H9 (cell line): ENCODE measurements around the gene PRSS16. TPM values are rescaled to one million over a fixed set of nuclear protein-coding genes. Genes with fewer than 3 reads are reported as not detected.

Source experiments
- DNase-seq: peaks from one replicate; pipeline ENCODE4 v3.0.0-alpha.2; 2017
- H2AFZ ChIP-seq: one replicate; pipeline ENCODE4 v1.6.1; 2013; ENCODE audit warnings: mild to moderate bottlenecking, low read length, control low read depth, moderate library complexity
- H2AK5ac ChIP-seq: 2 replicates; pipeline ENCODE4 v1.6.1; 2013; ENCODE audit warnings: low read length, control low read depth, mixed read lengths; ENCODE audit not compliant: insufficient read length
- H2BK120ac ChIP-seq: one replicate; pipeline ENCODE4 v1.6.1; 2013; ENCODE audit warnings: low read depth, mild to moderate bottlenecking, low read length, control low read depth, inconsistent platforms; ENCODE audit not compliant: poor library complexity, severe bottlenecking
- H2BK12ac ChIP-seq: 2 replicates; pipeline ENCODE4 v1.6.1; 2013; ENCODE audit warnings: low read length, control low read depth, mixed read lengths, low read depth; ENCODE audit not compliant: insufficient read length
- H2BK15ac ChIP-seq: 2 replicates; pipeline ENCODE4 v1.6.1; 2013; ENCODE audit warnings: low read depth, low read length, control low read depth
- H2BK20ac ChIP-seq: one replicate; pipeline ENCODE4 v1.6.1; 2013; ENCODE audit warnings: low read depth, mild to moderate bottlenecking, low read length, control low read depth, inconsistent platforms; ENCODE audit not compliant: poor library complexity, severe bottlenecking
- H2BK5ac ChIP-seq: 2 replicates; pipeline ENCODE4 v1.6.1; 2013; ENCODE audit warnings: low read length, control low read depth, mixed read lengths; ENCODE audit not compliant: insufficient read length
- H3K14ac ChIP-seq: 2 replicates; pipeline ENCODE4 v1.6.1; 2013; ENCODE audit warnings: low read length, control low read depth; ENCODE audit not compliant: insufficient read depth
- H3K18ac ChIP-seq: 2 replicates; pipeline ENCODE4 v1.6.1; 2013; ENCODE audit warnings: low read depth, mild to moderate bottlenecking, mixed read lengths, low read length, control low read depth; ENCODE audit not compliant: insufficient read length
- H3K23ac ChIP-seq: 2 replicates; pipeline ENCODE4 v1.6.1; 2013; ENCODE audit warnings: low read length, control low read depth, mixed read lengths, low read depth; ENCODE audit not compliant: insufficient read length
- H3K23me2 ChIP-seq: 2 replicates; pipeline ENCODE4 v1.6.1; 2013; ENCODE audit warnings: low read depth, mild to moderate bottlenecking, mixed read lengths, low read length, control low read depth; ENCODE audit not compliant: insufficient read length, poor library complexity, severe bottlenecking
- H3K27ac ChIP-seq: 2 replicates; pipeline ENCODE4 v1.5.1; 2013; ENCODE audit warnings: low read length, control low read depth, mixed read lengths, low read depth; ENCODE audit not compliant: insufficient read length
- H3K27me3 ChIP-seq: 2 replicates; pipeline ENCODE4 v1.6.1; 2013; ENCODE audit warnings: low read length, control low read depth, inconsistent platforms; ENCODE audit not compliant: insufficient read depth
- H3K4ac ChIP-seq: 2 replicates; pipeline ENCODE4 v1.6.1; 2013; ENCODE audit warnings: low read depth, mild to moderate bottlenecking, control low read depth, inconsistent platforms, low read length, moderate library complexity
- H3K4me1 ChIP-seq: 2 replicates; pipeline ENCODE4 v1.6.1; 2013; ENCODE audit warnings: low read length, control low read depth, inconsistent platforms; ENCODE audit not compliant: insufficient read depth
- H3K4me2 ChIP-seq: 2 replicates; pipeline ENCODE4 v1.6.1; 2013; ENCODE audit warnings: low read length, control low read depth, mixed read lengths; ENCODE audit not compliant: insufficient read length, insufficient read depth
- H3K56ac ChIP-seq: 2 replicates; pipeline ENCODE4 v1.6.1; 2013; ENCODE audit warnings: low read depth, mild to moderate bottlenecking, mixed read lengths, low read length, control low read depth; ENCODE audit not compliant: insufficient read length
- H3K79me1 ChIP-seq: 2 replicates; pipeline ENCODE4 v1.6.1; 2013; ENCODE audit warnings: low read depth, mild to moderate bottlenecking, moderate library complexity, low read length, control low read depth, inconsistent platforms; ENCODE audit not compliant: insufficient read depth, poor library complexity, severe bottlenecking
- H3K79me2 ChIP-seq: 2 replicates; pipeline ENCODE4 v1.6.1; 2013; ENCODE audit warnings: low read length, control low read depth, inconsistent platforms; ENCODE audit not compliant: insufficient read depth
- H3K9ac ChIP-seq: 2 replicates; pipeline ENCODE4 v1.6.1; 2013; ENCODE audit warnings: low read length, control low read depth, mixed read lengths; ENCODE audit not compliant: insufficient read length; ENCODE audit errors: extremely low read depth
- H3K9me3 ChIP-seq: one replicate; pipeline ENCODE4 v1.6.1; 2013; ENCODE audit warnings: low read depth, low read length, inconsistent platforms; ENCODE audit not compliant: control insufficient read depth
- H3T11ph ChIP-seq: one replicate; pipeline ENCODE4 v1.6.1; 2013; ENCODE audit warnings: mild to moderate bottlenecking, low read length, control low read depth, inconsistent platforms
- H4K20me1 ChIP-seq: one replicate; pipeline ENCODE4 v1.6.1; 2013; ENCODE audit not compliant: control insufficient read depth, insufficient read length, insufficient read depth
- H4K5ac ChIP-seq: 2 replicates; pipeline ENCODE4 v1.6.1; 2013; ENCODE audit warnings: low read depth, mild to moderate bottlenecking, mixed read lengths, low read length, control low read depth; ENCODE audit not compliant: insufficient read length
- H4K8ac ChIP-seq: replicated peaks from 2 replicates; pipeline ENCODE4 v1.6.1; 2013; ENCODE audit warnings: low read length, control low read depth, mixed read lengths, low read depth; ENCODE audit not compliant: insufficient read length
- H4K91ac ChIP-seq: 2 replicates; pipeline ENCODE4 v1.6.1; 2013; ENCODE audit warnings: low read depth, mild to moderate bottlenecking, moderate library complexity, mixed read lengths, low read length, control low read depth; ENCODE audit not compliant: insufficient read length
- H3K27ac Mint-ChIP-seq, 3 experiments: 2 replicates in 2 of 3; 3 replicates in 1 of 3; pipeline ENCODE4 v1.8.0; 2020 to 2021; ENCODE audit warnings: mixed read lengths in 3 of 3, mild to moderate bottlenecking in 1 of 3, moderate library complexity in 1 of 3
- H3K27me3 Mint-ChIP-seq: 2 replicates; pipeline ENCODE4 v1.8.0; 2021; ENCODE audit warnings: low read depth, mild to moderate bottlenecking, moderate library complexity, mixed read lengths
- H3K36me3 Mint-ChIP-seq, 3 experiments: 2 replicates in 2 of 3; 3 replicates in 1 of 3; pipeline ENCODE4 v1.8.0; 2020 to 2021; ENCODE audit warnings: low read depth in 3 of 3, mixed read lengths in 3 of 3; ENCODE audit not compliant: insufficient read depth in 1 of 3
- H3K4me1 Mint-ChIP-seq, 2 experiments: 2 replicates each; pipeline ENCODE4 v1.8.0; 2020; ENCODE audit warnings: mixed read lengths in 2 of 2
- H3K4me3 Mint-ChIP-seq, 2 experiments: 2 replicates in 1 of 2; 3 replicates in 1 of 2; pipeline ENCODE4 v1.8.0; 2020 to 2021; ENCODE audit warnings: mild to moderate bottlenecking in 2 of 2, mixed read lengths in 2 of 2, moderate library complexity in 1 of 2
- H3K9me3 Mint-ChIP-seq, 2 experiments: 2 replicates in 1 of 2; 3 replicates in 1 of 2; pipeline ENCODE4 v1.8.0; 2020; ENCODE audit warnings: mild to moderate bottlenecking in 2 of 2, mixed read lengths in 2 of 2, moderate library complexity in 1 of 2
- WGBS: extraction: QIAGEN DNeasy Blood & Tissue Kit; methylation state at CpG from one replicate; pipeline ENCODE4 v1.1.7; 2013; ENCODE audit warnings: missing lambda C conversion rate, low lambda C conversion rate, mixed read lengths; ENCODE audit not compliant: insufficient read length; ENCODE audit errors: extremely low coverage; 5-methylcytosine and 5-hydroxymethylcytosine counted together
- total RNA-seq: library from RNA; stranded (reverse); gene quantifications from 2 replicates; pipeline ENCODE4 v1.2.1, GENCODE V29; 2021
- TF ChIP-seq, protein P1 (sequence below): fragments of 200-600 bp; sonication (generic); conservative IDR thresholded peaks from 3 replicates; pipeline ENCODE4 v1.8.0; 2021; ENCODE audit warnings: antibody characterized with exemption, mild to moderate bottlenecking

The PRSS16 gene
- total RNA-seq, 1 experiment from 2014 or later: 14.8 TPM

DNA sequence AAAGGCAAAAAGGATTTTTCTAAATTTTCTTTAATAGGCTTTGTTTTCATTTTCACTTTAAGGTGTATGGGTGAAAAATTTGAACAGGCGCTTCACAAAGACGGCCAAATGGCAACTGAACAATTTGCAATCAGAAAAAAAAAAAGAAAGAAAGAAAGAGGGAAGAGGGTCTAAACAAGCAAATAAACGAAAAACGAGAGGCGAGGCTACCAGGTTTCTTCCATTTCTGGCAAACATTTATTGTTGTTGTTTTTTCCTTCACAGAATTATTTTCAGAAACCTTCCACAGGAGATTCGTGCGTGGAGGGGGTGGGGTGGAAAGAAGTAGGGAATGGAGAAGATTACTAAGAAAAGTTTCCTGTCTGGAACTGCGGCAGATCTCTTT, 40.2 kb downstream of the PRSS16 start:
- Histone ChIP-seq H4K20me1 (no peaks in the 10 kb centered on the region), H3K9ac (no peak overlapping the region)
- H3K27me3 Mint-ChIP-seq: peaks cover 81% of the 10 kb centered on the region

More for the DNA sequence above, 40.2 kb downstream of the PRSS16 start:
- no peaks in the 10 kb centered on the region for H3K79me1 ChIP-seq
- no peak overlapping the region for H2BK120ac ChIP-seq
- H3K4ac ChIP-seq: no peak overlapping the region
- no peak overlapping the region for H3K14ac ChIP-seq
- H3K4me3 Mint-ChIP-seq: peak overlapping the region; percentile 77 to 87
- peaks cover 0 to 4% of the 10 kb centered on the region in 2 experiments; a peak in 1 of 5 replicates for H3K9me3 Mint-ChIP-seq
- no peak overlapping the region for H3T11ph ChIP-seq
- no peak overlapping the region for H2BK15ac ChIP-seq
- no peak overlapping the region for H3K27ac Mint-ChIP-seq
- H3K27me3 ChIP-seq: peaks cover 2% of the 10 kb centered on the region; the same call in 1 of the 2 replicates
- H3K18ac ChIP-seq: no peak overlapping the region
- no peak overlapping the region for H2BK20ac ChIP-seq
- H4K91ac ChIP-seq: no peak overlapping the region
- H3K56ac ChIP-seq: no peak overlapping the region
- peaks cover 17% of the 10 kb centered on the region for H3K23me2 ChIP-seq
- H3K27ac ChIP-seq: no peak overlapping the region
- no peak overlapping the region for H4K8ac ChIP-seq
- TF ChIP-seq, protein P1, sequence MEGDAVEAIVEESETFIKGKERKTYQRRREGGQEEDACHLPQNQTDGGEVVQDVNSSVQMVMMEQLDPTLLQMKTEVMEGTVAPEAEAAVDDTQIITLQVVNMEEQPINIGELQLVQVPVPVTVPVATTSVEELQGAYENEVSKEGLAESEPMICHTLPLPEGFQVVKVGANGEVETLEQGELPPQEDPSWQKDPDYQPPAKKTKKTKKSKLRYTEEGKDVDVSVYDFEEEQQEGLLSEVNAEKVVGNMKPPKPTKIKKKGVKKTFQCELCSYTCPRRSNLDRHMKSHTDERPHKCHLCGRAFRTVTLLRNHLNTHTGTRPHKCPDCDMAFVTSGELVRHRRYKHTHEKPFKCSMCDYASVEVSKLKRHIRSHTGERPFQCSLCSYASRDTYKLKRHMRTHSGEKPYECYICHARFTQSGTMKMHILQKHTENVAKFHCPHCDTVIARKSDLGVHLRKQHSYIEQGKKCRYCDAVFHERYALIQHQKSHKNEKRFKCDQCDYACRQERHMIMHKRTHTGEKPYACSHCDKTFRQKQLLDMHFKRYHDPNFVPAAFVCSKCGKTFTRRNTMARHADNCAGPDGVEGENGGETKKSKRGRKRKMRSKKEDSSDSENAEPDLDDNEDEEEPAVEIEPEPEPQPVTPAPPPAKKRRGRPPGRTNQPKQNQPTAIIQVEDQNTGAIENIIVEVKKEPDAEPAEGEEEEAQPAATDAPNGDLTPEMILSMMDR: no peak
- H3K4me1 Mint-ChIP-seq: peaks cover 26 to 31% of the 10 kb centered on the region in 2 experiments
- no peak overlapping the region for H2BK5ac ChIP-seq
- H3K4me2 ChIP-seq: peak overlapping the region; percentile 84
- no peak overlapping the region for H3K23ac ChIP-seq
- no peak overlapping the region for H2AK5ac ChIP-seq
- H4K5ac ChIP-seq: no peak overlapping the region
- H3K4me1 ChIP-seq: no peaks in the 10 kb centered on the region
- no peaks in the 10 kb centered on the region for H3K79me2 ChIP-seq
- no peak overlapping the region for H2AFZ ChIP-seq
- WGBS: no CpG with 5 or more reads among the region's 8 CpGs
- no peak for DNase-seq
- no peak overlapping the region for H2BK12ac ChIP-seq
- no peaks in the 10 kb centered on the region for H3K36me3 Mint-ChIP-seq
- no peaks in the 10 kb centered on the region for H3K9me3 ChIP-seq
